Stimulated activated CD4-positive, alpha-beta T cell treated with anti-CD3 and anti-CD28 coated beads, Interleukin-12 subunit alpha, Interleukin-12 subunit beta, amount 100 ng/mL, for 24 hours (primary cell): ENCODE results near the gene GGACT.
"Not testable (repeated sequence)": the region's sequence is repeated elsewhere in the genome, so short reads cannot be mapped to it uniquely, and the experiment has no call there.

Source experiments
- DNase-seq, 2 experiments: peaks; one replicate each; pipeline ENCODE4 v3.0.0-alpha.2; 2020; ENCODE audit warnings: low read depth in 2 of 2

Gene GGACT

GRCh38 chr13:100529666-100530377, 58.8 kb downstream of the GGACT start:
- no peak for DNase-seq

- DNase-seq = no peak
These were observed 59.8 kb downstream of the GGACT start for GRCh38 chr13:100528820-100529219.

- no peak for DNase-seq
These were observed 60.2 kb downstream of the GGACT start for GRCh38 chr13:100528353-100528752.

GRCh38 chr13:100527644-100528043, 60.9 kb downstream of the GGACT start:
- no peak for DNase-seq

- no peak for DNase-seq
These were observed 62.1 kb downstream of the GGACT start for GRCh38 chr13:100526318-100527000.

- no peak for DNase-seq
These were observed 62.9 kb downstream of the GGACT start for GRCh38 chr13:100525453-100526317.

- not testable (repeated sequence) for DNase-seq
These were observed 63.9 kb downstream of the GGACT start for GRCh38 chr13:100524688-100525087.

DNA sequence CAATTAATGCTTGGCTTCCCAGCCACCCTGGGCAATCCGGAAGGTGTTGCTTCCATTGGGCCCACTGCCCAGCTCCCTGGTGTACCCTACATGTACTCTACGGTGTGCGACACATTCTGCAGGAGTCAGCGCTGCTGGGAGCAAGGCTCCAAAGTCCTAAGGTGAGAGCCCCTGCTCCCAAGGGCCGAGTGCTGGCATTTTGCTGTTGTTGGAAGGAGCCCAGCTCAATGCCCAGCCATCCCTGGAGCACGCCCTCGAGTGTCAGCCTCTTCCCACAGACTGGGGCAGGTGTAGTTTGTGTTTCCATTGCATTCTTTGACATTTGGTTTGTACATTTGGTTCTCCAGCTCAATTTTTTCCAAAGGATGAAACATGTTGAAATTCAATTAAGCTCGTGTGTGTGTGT, 64.6 kb downstream of the GGACT start:
- no peak for DNase-seq

DNA sequence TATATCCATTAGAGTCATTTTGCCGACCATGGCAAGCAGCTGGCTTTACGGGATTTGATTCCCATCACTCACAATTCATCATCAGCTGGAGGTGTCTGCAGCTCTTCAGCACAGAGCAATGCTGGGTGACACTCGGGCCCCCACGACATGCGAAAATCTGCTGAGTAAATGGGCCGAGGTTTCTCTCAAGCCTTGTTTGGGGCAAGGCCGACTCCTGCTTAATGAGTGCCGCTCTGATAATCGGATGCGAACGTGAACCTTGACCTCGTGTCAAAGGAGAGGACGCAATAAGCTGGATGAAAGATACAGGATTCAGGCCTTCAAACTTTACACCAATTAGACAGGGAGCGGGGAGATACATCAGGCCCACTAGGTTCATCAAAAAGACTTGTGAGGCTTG, 65.2 kb downstream of the GGACT start:
- no peak for DNase-seq

- no peak for DNase-seq
These were observed 65.8 kb downstream of the GGACT start for GRCh38 chr13:100522618-100523309.

DNA sequence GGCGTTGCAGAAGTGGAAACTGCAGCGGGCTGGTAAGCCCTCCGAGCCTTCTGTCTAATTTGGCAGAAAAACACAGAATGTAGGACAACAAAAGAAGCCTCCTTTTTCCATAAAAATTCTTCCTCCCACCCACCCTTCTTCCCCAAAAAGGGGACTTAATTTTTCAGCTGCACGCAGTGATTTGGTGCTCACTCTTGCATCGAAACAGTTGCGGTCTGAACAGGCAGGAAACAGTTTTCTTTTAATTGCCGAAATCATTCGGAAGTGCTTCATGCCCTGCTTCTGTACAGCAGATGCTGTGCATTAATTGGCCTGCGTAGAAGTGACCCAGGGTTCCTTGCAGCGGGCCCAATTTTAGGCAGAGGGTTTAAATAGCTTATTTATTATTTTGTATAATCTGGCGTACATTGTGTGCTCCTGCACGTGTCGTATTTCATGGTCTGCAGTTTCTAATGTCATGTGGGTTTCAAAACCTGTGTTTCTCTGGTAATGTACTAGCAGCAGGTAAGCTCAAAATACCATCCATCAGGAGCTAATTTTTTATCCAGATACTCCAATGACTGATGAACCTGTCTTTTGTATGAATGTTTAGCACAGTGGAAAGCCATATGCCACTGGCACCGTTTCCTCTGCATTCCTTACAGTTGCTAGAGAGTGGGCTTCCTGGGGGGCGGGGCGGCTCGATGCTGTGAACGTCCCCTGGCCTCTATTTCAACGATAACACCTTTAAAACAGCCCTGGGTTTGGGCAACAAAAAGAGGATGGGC, 66.6 kb downstream of the GGACT start:
- no peak for DNase-seq

GRCh38 chr13:100520936-100521850, 67.4 kb downstream of the GGACT start:
- no peak for DNase-seq

DNA sequence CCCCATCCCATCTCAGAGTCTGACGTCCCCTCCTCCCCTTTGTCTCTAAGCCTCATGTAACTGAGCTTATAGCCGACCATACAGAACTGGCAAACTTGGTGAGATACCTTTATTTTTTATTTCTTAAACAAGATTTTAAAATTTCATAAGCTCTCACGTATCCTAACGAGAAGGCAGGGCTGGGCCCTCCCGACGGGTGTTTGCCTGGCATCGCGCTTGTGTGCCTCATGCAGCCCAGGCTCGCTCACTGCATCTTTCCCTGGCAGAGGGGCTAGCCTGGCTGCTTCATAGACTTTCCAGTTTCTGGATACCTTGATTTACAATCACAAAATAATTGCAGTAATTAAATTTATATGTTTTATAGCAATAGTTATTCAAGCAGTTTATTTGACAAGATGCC, 69.0 kb downstream of the GGACT start:
- DNase-seq = no peak

DNA sequence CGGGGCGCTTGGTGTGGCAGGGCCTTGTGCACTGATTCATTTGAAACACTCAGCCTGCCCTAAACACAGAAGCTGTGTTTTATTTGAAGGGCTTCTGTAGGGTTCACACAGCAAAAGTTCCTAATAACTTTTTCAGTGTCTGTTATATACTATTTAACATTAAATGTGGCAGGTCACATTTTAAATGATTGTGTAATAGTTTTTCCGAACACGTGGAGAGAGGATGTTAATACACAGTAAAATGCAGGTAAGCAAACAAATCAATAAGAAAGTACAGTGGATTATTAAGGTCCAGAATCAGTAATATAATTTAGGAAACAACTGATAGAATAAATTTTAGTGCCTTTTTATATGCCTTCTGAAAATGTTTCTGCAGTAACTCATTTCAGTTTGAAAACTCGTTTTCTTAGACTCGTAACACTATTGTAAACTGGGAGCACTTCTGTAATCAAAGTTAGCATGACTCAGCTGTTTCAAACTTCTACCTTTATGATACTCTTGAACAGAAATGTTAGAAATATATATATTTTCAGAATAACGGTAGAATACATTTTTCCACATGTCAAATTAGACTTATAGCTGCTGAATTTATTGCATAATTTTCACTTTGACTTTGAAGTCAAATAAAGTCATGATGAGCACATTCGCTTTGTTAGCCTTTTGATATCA, 70.1 kb downstream of the GGACT start:
- no peak for DNase-seq

- DNase-seq = no peak
These were observed 70.9 kb downstream of the GGACT start for GRCh38 chr13:100517728-100518127.

DNA sequence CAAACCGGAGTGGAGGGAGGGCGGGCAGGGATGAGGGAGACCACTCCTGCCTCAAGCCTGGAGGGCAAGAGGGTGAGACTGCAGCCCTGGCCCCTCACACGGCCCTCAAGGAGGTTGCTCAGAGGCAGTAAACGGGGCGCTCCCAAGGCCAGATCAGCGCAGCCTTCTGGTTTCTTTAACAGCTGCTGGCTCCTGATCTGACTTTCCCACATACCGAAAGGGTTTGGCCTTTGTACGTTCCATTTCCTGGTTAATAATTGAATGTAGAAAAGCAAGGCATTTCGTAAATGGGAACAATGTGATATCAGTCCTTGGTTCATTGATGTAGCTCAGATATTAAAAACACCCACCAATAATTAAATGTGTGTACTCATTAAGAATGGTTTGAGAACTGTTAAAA, 71.5 kb downstream of the GGACT start:
- no peak for DNase-seq

DNA sequence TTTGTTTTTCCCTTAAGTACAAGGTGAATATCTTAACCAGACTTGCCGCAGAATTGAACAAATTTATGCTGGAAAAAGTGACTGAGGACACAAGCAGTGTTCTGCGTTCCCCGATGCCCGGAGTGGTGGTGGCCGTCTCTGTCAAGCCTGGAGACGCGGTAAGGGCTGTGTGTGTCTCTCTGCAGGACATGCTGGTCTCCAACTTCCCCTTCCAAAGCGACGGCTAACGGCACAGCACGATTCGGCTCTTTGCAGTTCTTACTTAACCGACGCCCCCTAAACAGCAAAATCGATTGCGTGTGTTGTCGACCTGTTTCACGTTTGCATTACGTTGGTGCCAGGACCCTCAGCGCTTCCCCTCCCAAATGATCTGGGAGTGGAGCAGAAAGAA, 73.2 kb downstream of the GGACT start:
- DNase-seq = no peak

- DNase-seq = peak; percentile 52 to 60
These were observed 73.7 kb downstream of the GGACT start for GRCh38 chr13:100514788-100515409.
